ENCODE results near the gene SIRT2.

Gene SIRT2

DNA sequence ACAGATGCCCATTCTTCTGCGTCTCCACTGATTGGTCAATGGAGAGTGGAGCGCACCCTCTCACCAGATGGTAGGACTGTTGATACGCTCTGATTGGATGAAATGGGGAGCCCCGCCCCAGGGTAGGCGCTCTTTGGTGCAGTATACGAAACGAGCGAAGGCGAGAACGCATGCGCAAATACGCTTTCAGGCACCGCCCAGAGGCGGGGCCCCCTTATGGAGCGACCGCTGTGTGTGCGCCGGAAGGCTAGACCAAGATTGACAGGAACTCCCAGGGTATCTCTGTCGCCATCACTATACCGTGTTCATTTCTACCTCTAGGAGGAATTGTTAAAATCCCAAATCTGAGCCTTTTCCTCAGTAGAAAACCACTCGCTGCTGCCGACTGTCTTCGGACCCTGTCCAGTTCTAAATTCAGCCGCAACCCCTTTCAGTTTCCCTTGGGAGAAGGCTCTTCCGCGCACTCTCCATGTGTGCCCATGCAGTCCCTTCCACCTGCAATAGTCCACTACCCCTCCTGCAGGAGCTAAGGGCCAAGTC, 48.9 kb downstream of the SIRT2 start (continued):
- TF ChIP-seq, protein P1, sequence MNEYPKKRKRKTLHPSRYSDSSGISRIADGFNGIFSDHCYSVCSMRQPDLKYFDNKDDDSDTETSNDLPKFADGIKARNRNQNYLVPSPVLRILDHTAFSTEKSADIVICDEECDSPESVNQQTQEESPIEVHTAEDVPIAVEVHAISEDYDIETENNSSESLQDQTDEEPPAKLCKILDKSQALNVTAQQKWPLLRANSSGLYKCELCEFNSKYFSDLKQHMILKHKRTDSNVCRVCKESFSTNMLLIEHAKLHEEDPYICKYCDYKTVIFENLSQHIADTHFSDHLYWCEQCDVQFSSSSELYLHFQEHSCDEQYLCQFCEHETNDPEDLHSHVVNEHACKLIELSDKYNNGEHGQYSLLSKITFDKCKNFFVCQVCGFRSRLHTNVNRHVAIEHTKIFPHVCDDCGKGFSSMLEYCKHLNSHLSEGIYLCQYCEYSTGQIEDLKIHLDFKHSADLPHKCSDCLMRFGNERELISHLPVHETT (tag by site-specific recombination; IDR thresholded peaks at IDR 0.05), result peak; percentile 64
- TF ChIP-seq ZNF155 (tag by site-specific recombination; IDR thresholded peaks at IDR 0.05) (no peak), KLF8 (tag by site-specific recombination; IDR thresholded peaks at IDR 0.05) (no peak; the same call in none of the 2 replicates), HOXD13 (CRISPR knock-in tag; IDR thresholded peaks at IDR 0.05; ENCODE audit: borderline replicate concordance) (no peak), PRDM10 (tag by site-specific recombination; IDR thresholded peaks at IDR 0.05) (peak; percentile 91), ZNF610 (tag by site-specific recombination; IDR thresholded peaks at IDR 0.05; ENCODE audit: borderline replicate concordance) (peak; percentile 78; the same call in 1 of the 2 replicates), IKZF3 (tag by site-specific recombination; IDR thresholded peaks at IDR 0.05) (peak; percentile 43; the same call in 1 of the 2 replicates), ZNF777 (tag by site-specific recombination; IDR thresholded peaks at IDR 0.05; ENCODE audit: borderline replicate concordance) (no peak), ZNF112 (tag by site-specific recombination; IDR thresholded peaks at IDR 0.05) (no peak), GLIS2 (tag by site-specific recombination; IDR thresholded peaks at IDR 0.05) (no peak), ZBTB44 (tag by site-specific recombination; IDR thresholded peaks at IDR 0.05) (peak; percentile 44; the same call in 1 of the 2 replicates), ZNF677 (tag by site-specific recombination; IDR thresholded peaks at IDR 0.05) (no peak), ZNF239 (tag by site-specific recombination; IDR thresholded peaks at IDR 0.05) (no peak), ZNF280C (tag by site-specific recombination; IDR thresholded peaks at IDR 0.05) (no peak), ZNF654 (tag by site-specific recombination; IDR thresholded peaks at IDR 0.05; ENCODE audit: low read depth) (no peak), ZNF114 (tag by site-specific recombination; IDR thresholded peaks at IDR 0.05) (no peak)
- TF ChIP-seq, protein P2, sequence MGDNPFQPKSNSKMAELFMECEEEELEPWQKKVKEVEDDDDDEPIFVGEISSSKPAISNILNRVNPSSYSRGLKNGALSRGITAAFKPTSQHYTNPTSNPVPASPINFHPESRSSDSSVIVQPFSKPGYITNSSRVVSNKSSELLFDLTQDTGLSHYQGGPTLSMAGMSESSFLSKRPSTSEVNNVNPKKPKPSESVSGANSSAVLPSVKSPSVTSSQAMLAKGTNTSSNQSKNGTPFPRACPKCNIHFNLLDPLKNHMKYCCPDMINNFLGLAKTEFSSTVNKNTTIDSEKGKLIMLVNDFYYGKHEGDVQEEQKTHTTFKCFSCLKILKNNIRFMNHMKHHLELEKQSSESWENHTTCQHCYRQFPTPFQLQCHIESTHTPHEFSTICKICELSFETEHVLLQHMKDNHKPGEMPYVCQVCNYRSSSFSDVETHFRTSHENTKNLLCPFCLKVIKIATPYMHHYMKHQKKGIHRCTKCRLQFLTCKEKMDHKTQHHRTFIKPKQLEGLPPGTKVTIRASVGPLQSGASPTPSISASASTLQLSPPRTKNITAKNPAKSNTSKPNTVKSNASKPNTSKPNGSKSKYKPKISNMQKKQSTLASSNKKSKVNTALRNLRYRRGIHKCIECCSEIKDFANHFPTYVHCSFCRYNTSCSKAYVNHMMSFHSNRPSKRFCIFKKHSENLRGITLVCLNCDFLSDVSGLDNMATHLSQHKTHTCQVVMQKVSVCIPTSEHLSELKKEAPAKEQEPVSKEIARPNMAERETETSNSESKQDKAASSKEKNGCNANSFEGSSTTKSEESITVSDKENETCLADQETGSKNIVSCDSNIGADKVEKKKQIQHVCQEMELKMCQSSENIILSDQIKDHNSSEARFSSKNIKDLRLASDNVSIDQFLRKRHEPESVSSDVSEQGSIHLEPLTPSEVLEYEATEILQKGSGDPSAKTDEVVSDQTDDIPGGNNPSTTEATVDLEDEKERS (tag by site-specific recombination; IDR thresholded peaks at IDR 0.05), result no peak
- TF ChIP-seq, protein P3, sequence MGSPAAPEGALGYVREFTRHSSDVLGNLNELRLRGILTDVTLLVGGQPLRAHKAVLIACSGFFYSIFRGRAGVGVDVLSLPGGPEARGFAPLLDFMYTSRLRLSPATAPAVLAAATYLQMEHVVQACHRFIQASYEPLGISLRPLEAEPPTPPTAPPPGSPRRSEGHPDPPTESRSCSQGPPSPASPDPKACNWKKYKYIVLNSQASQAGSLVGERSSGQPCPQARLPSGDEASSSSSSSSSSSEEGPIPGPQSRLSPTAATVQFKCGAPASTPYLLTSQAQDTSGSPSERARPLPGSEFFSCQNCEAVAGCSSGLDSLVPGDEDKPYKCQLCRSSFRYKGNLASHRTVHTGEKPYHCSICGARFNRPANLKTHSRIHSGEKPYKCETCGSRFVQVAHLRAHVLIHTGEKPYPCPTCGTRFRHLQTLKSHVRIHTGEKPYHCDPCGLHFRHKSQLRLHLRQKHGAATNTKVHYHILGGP (tag by site-specific recombination; IDR thresholded peaks at IDR 0.05), result no peak
- TF ChIP-seq, protein P4, sequence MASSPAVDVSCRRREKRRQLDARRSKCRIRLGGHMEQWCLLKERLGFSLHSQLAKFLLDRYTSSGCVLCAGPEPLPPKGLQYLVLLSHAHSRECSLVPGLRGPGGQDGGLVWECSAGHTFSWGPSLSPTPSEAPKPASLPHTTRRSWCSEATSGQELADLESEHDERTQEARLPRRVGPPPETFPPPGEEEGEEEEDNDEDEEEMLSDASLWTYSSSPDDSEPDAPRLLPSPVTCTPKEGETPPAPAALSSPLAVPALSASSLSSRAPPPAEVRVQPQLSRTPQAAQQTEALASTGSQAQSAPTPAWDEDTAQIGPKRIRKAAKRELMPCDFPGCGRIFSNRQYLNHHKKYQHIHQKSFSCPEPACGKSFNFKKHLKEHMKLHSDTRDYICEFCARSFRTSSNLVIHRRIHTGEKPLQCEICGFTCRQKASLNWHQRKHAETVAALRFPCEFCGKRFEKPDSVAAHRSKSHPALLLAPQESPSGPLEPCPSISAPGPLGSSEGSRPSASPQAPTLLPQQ (tag by site-specific recombination; IDR thresholded peaks at IDR 0.05), result peak; percentile 58
- TF ChIP-seq, protein P5, sequence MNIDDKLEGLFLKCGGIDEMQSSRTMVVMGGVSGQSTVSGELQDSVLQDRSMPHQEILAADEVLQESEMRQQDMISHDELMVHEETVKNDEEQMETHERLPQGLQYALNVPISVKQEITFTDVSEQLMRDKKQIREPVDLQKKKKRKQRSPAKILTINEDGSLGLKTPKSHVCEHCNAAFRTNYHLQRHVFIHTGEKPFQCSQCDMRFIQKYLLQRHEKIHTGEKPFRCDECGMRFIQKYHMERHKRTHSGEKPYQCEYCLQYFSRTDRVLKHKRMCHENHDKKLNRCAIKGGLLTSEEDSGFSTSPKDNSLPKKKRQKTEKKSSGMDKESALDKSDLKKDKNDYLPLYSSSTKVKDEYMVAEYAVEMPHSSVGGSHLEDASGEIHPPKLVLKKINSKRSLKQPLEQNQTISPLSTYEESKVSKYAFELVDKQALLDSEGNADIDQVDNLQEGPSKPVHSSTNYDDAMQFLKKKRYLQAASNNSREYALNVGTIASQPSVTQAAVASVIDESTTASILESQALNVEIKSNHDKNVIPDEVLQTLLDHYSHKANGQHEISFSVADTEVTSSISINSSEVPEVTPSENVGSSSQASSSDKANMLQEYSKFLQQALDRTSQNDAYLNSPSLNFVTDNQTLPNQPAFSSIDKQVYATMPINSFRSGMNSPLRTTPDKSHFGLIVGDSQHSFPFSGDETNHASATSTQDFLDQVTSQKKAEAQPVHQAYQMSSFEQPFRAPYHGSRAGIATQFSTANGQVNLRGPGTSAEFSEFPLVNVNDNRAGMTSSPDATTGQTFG (tag by site-specific recombination; IDR thresholded peaks at IDR 0.05; ENCODE audit: borderline replicate concordance), result no peak
